Large intestine (tissue), 3 donors: ENCODE data around the gene PET117. TPM values are rescaled to one million over a fixed set of nuclear protein-coding genes. Genes with fewer than 3 reads are reported as not detected.

Experiments
- DNase-seq, 2 donors: peaks; one replicate each; pipeline versions ENCODE4 v3.0.0 to v3.0.0-alpha.2; 2013
- H3K27ac ChIP-seq: one replicate; pipeline ENCODE4 v1.5.1; 2013; ENCODE audit warnings: low read length
- H3K27me3 ChIP-seq: 2 replicates; pipeline ENCODE4 v1.6.1; 2013; ENCODE audit warnings: low read length; ENCODE audit not compliant: control insufficient read depth, insufficient read depth
- H3K36me3 ChIP-seq: 2 replicates; pipeline ENCODE4 v1.6.1; 2013; ENCODE audit warnings: low read length; ENCODE audit not compliant: control insufficient read depth, insufficient read depth
- H3K4me1 ChIP-seq: one replicate; pipeline ENCODE4 v1.6.1; 2013; ENCODE audit warnings: low read length; ENCODE audit not compliant: control insufficient read depth, insufficient read depth
- H3K4me3 ChIP-seq: one replicate; pipeline ENCODE4 v1.5.1; 2013; ENCODE audit warnings: low read length
- H3K9me3 ChIP-seq: one replicate; pipeline ENCODE4 v1.6.1; 2013; ENCODE audit warnings: mild to moderate bottlenecking, low read depth, low read length, moderate library complexity; ENCODE audit not compliant: control insufficient read depth
- WGBS: methylation state at CpG from one replicate; pipeline ENCODE4 v1.1.5; 2013; ENCODE audit warnings: low lambda C conversion rate; ENCODE audit not compliant: insufficient coverage; 5-methylcytosine and 5-hydroxymethylcytosine counted together
- polyA plus RNA-seq: library from polyadenylated mRNA; unstranded; fragments of 120-200 nt; gene quantifications from one replicate; pipeline ENCODE4 v1.2.1, GENCODE V29; 2013

The PET117 gene
- polyA plus RNA-seq, 1 donor = 22.6 TPM

- Histone ChIP-seq H3K4me1 (peaks cover 25% of the 10 kb centered on the region), H3K27me3 (no peaks in the 10 kb centered on the region), H3K27ac (peak overlapping the region; percentile 49), H3K9me3 (no peaks in the 10 kb centered on the region), H3K36me3 (peaks cover 22% of the 10 kb centered on the region), H3K4me3 (no peak overlapping the region)
- peak; percentile 54 to 69 for DNase-seq
- WGBS = no CpG with 5 or more reads among the region's 1 CpG
These were observed 7.0 kb downstream of the PET117 start for GRCh38 chr20:18144541-18145099.

GRCh38 chr20:18154342-18154741 is 16.7 kb downstream of the PET117 start:
- Histone ChIP-seq H3K9me3 (no peaks in the 10 kb centered on the region), H3K4me1 (no peaks in the 10 kb centered on the region), H3K4me3 (no peak overlapping the region), H3K27me3 (no peaks in the 10 kb centered on the region), H3K36me3 (peaks cover 50% of the 10 kb centered on the region), H3K27ac (no peak overlapping the region)
- no CpG with 5 or more reads among the region's 9 CpGs for WGBS
- DNase-seq = no peak

GRCh38 chr20:18156045-18156444 is 18.4 kb downstream of the PET117 start:
- WGBS = no CpG with 5 or more reads among the region's 4 CpGs
- DNase-seq = no peak
- Histone ChIP-seq H3K9me3 (no peaks in the 10 kb centered on the region), H3K4me1 (no peaks in the 10 kb centered on the region), H3K27ac (no peak overlapping the region), H3K4me3 (no peak overlapping the region), H3K27me3 (no peaks in the 10 kb centered on the region), H3K36me3 (peaks cover 53% of the 10 kb centered on the region)

- no peaks in the 10 kb centered on the region for H3K4me1 ChIP-seq
- no CpG with 5 or more reads among the region's 2 CpGs for WGBS
- H3K36me3 ChIP-seq = peaks cover 56% of the 10 kb centered on the region
- H3K27me3 ChIP-seq = no peaks in the 10 kb centered on the region
- no peak overlapping the region for H3K27ac ChIP-seq
- no peaks in the 10 kb centered on the region for H3K9me3 ChIP-seq
- no peak for DNase-seq
- no peak overlapping the region for H3K4me3 ChIP-seq
These were observed 26.7 kb downstream of the PET117 start for GRCh38 chr20:18164356-18164755.

GRCh38 chr20:18165553-18165952 is 27.9 kb downstream of the PET117 start:
- Histone ChIP-seq H3K27ac (no peak overlapping the region), H3K9me3 (no peaks in the 10 kb centered on the region), H3K4me1 (no peaks in the 10 kb centered on the region), H3K27me3 (no peaks in the 10 kb centered on the region), H3K36me3 (peaks cover 51% of the 10 kb centered on the region), H3K4me3 (no peak overlapping the region)
- no peak for DNase-seq
- WGBS = no CpG with 5 or more reads among the region's 3 CpGs

GRCh38 chr20:18166241-18166881 is 28.7 kb downstream of the PET117 start:
- H3K36me3 ChIP-seq = peaks cover 48% of the 10 kb centered on the region
- WGBS = 17% methylated on average over 1 of the region's 5 CpGs
- no peak for DNase-seq
- H3K27me3 ChIP-seq = no peaks in the 10 kb centered on the region
- no peak overlapping the region for H3K27ac ChIP-seq
- no peaks in the 10 kb centered on the region for H3K9me3 ChIP-seq
- no peaks in the 10 kb centered on the region for H3K4me1 ChIP-seq
- H3K4me3 ChIP-seq = no peak overlapping the region

- no peak for DNase-seq
- WGBS = no CpG with 5 or more reads among the region's 1 CpG
- Histone ChIP-seq H3K36me3 (peaks cover 44% of the 10 kb centered on the region), H3K27ac (no peak overlapping the region), H3K27me3 (no peaks in the 10 kb centered on the region), H3K4me1 (no peaks in the 10 kb centered on the region), H3K4me3 (no peak overlapping the region), H3K9me3 (no peaks in the 10 kb centered on the region)
These were observed 29.3 kb downstream of the PET117 start for GRCh38 chr20:18166950-18167349.

- no peak for DNase-seq
- Histone ChIP-seq H3K4me1 (no peaks in the 10 kb centered on the region), H3K27ac (no peak overlapping the region), H3K27me3 (no peaks in the 10 kb centered on the region), H3K4me3 (no peak overlapping the region), H3K9me3 (no peaks in the 10 kb centered on the region), H3K36me3 (peaks cover 29% of the 10 kb centered on the region)
- WGBS = no CpG with 5 or more reads among the region's 2 CpGs
These were observed 34.7 kb downstream of the PET117 start for GRCh38 chr20:18172379-18172778.

- Histone ChIP-seq H3K36me3 (peaks cover 24% of the 10 kb centered on the region), H3K4me1 (no peaks in the 10 kb centered on the region), H3K27me3 (no peaks in the 10 kb centered on the region), H3K9me3 (no peaks in the 10 kb centered on the region), H3K4me3 (no peak overlapping the region), H3K27ac (no peak overlapping the region)
- WGBS = 100% methylated on average over 3 of the region's 14 CpGs
- DNase-seq = no peak
These were observed 37.4 kb downstream of the PET117 start for GRCh38 chr20:18174906-18175683.

- H3K4me1 ChIP-seq = no peaks in the 10 kb centered on the region
- no peaks in the 10 kb centered on the region for H3K27me3 ChIP-seq
- WGBS = no CpG with 5 or more reads among the region's 8 CpGs
- H3K9me3 ChIP-seq = no peaks in the 10 kb centered on the region
- H3K27ac ChIP-seq = no peak overlapping the region
- H3K36me3 ChIP-seq = peaks cover 24% of the 10 kb centered on the region
- DNase-seq = peak; percentile 34 to 45
- H3K4me3 ChIP-seq = no peak overlapping the region
These were observed 38.7 kb downstream of the PET117 start for GRCh38 chr20:18176318-18176785.
